Spleen (tissue), 11 donors: ENCODE results near the gene AMPH. TPM values are rescaled to one million over a fixed set of nuclear protein-coding genes. Genes with fewer than 3 reads are reported as not detected.

ENCODE experiments used
- DNase-seq: peaks from one replicate; pipeline ENCODE4 v3.0.0-alpha.2; 2020
- H3K27ac ChIP-seq, 8 donors: fragments of 200-600 bp; sonication (generic) in 7 of 8; 1 replicate in 4 of 8; 2 replicates in 4 of 8; pipeline versions ENCODE4 v1.5.0 to v1.8.0; 2016 to 2021; ENCODE audit warnings: inconsistent platforms in 4 of 8, mild to moderate bottlenecking in 4 of 8, moderate library complexity in 1 of 8
- H3K27me3 ChIP-seq, 7 donors: fragments of 200-600 bp; sonication (generic) in 6 of 7; replicated peaks in 1 of 7; 1 replicate in 4 of 7; 2 replicates in 3 of 7; pipeline versions ENCODE4 v1.5.0 to v1.8.0; 2016 to 2021; ENCODE audit warnings: inconsistent platforms in 3 of 7, mild to moderate bottlenecking in 1 of 7
- H3K36me3 ChIP-seq, 6 donors: fragments of 200-600 bp; sonication (generic) in 5 of 6; 1 replicate in 4 of 6; 2 replicates in 2 of 6; pipeline versions ENCODE4 v1.5.0 to v1.8.0; 2016 to 2021; ENCODE audit warnings: inconsistent platforms in 2 of 6
- H3K4me1 ChIP-seq, 6 donors: fragments of 200-600 bp; sonication (generic) in 5 of 6; 1 replicate in 3 of 6; 2 replicates in 3 of 6; pipeline versions ENCODE4 v1.5.0 to v1.8.0; 2016 to 2021; ENCODE audit warnings: inconsistent platforms in 3 of 6
- H3K4me3 ChIP-seq, 8 donors: fragments of 200-600 bp; sonication (generic) in 7 of 8; 1 replicate in 4 of 8; 2 replicates in 4 of 8; pipeline versions ENCODE4 v1.5.0 to v1.8.0; 2016 to 2021; ENCODE audit warnings: inconsistent platforms in 4 of 8, mild to moderate bottlenecking in 4 of 8, moderate library complexity in 2 of 8
- H3K9me3 ChIP-seq, 8 donors: fragments of 200-600 bp; sonication (generic) in 7 of 8; 1 replicate in 4 of 8; 2 replicates in 4 of 8; pipeline versions ENCODE4 v1.5.0 to v1.8.0; 2016 to 2021; ENCODE audit warnings: inconsistent platforms in 4 of 8
- POLR2A ChIP-seq, 3 donors: fragments of 450-650 bp; IDR thresholded peaks; one replicate each; pipeline ENCODE4 v1.5.1; 2017; ENCODE audit warnings: antibody characterized with exemption in 3 of 3, mild to moderate bottlenecking in 1 of 3
- POLR2AphosphoS5 ChIP-seq, 3 donors: sonication (generic); formaldehyde crosslinking; IDR thresholded peaks; one replicate each; pipeline ENCODE4 v1.5.1; 2017; ENCODE audit warnings: antibody characterized with exemption in 3 of 3
- WGBS, 5 donors: extraction: QIAGEN DNeasy Blood & Tissue Kit in 3 of 5; methylation state at CpG; one replicate each; pipeline versions ENCODE4 v1.1.5 to v1.1.7; 2013 to 2018; 5-methylcytosine and 5-hydroxymethylcytosine counted together
- intact Hi-C: fragments of 100-400 bp; cut with DNase I; formaldehyde crosslinking; loops from one replicate; pipeline ENCODE4 v1.15.0; 2023; ENCODE audit warnings: low total_unique reads
- polyA plus RNA-seq, 3 donors: library from polyadenylated mRNA; stranded (reverse); fragments of 200-250 nt; gene quantifications; one replicate each; pipeline ENCODE4 v1.2.1, GENCODE V29; 2013
- total RNA-seq, 7 donors: library from RNA; depleted of rRNA in 3 of 7; stranded (reverse); fragments of >200 nt in 3 of 7; fragmentation: NEBNext Ultra II Directional in 4 of 7; extraction: Animal tissue kit (Norgen Biotek cat#: 25700) in 4 of 7; gene quantifications; one replicate each; pipeline versions ENCODE4 v1.1.0 to v1.2.1, GENCODE V29; 2016 to 2021
- TF ChIP-seq, protein P1 (sequence below), 11 experiments: fragments of 200-600 bp in 7 of 11; fragments of 450-650 bp in 4 of 11; sonication (generic) in 4 of 11; IDR thresholded peaks in 8 of 11; conservative IDR thresholded peaks in 3 of 11; 1 replicate in 7 of 11; 2 replicates in 4 of 11; pipeline versions ENCODE4 v1.4.0 to v1.8.0; 2016 to 2021; ENCODE audit warnings: antibody characterized with exemption in 11 of 11, inconsistent platforms in 4 of 11, mild to moderate bottlenecking in 1 of 11
- donor health status: healthy with polysubstance abuse.
- donor health status: DM: no; HTN: no; CAD: no; lungs with moderate emphysema.
- donor health status: DM: no; HTN: no; CAD: no.
- donor health status: Bipolar disorder and iron deficiency.
- donor health status: healthy.
- donor health status: DM: no; HTN: no; CAD: no.
- donor health status: DM: yes; HTN: yes; CAD: no.

Gene AMPH
- total and polyA plus RNA-seq, 10 donors: 0.09 to 10.3 (median 1.1) TPM

DNA sequence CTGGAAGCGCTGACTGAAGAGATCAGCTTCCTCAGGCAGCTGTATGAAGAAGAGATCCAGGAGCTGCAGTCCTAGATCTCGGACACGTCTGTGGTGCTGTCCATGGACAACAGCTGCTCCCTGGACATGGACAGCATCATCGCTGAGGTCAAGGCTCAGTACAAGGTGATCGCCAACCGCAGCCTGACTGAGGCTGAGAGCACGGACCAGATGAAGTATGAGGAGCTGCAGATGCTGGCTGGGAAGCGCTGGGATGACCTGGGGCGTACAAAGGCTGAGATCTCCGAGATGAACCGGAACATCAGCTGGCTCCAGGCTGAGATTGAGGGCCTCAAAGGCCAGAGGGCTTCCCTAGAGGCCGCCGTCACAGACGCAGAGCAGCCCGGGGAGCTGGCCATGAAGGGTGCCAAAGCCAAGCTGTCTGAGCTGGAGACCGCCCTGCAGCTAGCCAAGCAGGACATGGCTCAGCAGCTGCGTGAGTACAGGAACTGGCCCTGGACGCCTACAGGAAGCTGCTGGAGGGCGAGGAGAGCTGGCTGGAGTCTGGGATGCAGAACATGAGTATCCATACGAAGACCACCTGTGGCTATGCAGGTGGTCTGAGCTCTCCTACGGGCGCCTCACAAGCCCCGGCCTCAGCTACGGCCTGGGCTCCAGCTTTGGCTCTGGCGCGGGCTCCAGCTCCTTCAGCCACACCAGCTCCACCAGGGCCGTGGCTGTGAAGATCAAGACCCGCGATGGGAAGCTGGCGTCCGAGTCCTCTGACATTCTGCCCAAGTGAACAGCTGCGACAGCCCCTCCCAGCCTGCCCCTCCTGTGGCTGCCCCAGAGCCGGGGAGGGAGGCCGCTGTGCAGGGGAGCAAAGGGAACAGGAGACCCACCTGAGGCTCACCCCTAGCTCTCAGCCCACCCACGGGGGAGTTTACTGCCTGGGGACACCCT, 24.9 kb upstream of the AMPH start:
- DNase-seq: peak; percentile 79
- no peak for TF ChIP-seq POLR2AphosphoS5 (IDR thresholded peaks at IDR 0.05)
- TF ChIP-seq POLR2A (IDR thresholded peaks at IDR 0.05): no peak
- TF ChIP-seq, protein P1, sequence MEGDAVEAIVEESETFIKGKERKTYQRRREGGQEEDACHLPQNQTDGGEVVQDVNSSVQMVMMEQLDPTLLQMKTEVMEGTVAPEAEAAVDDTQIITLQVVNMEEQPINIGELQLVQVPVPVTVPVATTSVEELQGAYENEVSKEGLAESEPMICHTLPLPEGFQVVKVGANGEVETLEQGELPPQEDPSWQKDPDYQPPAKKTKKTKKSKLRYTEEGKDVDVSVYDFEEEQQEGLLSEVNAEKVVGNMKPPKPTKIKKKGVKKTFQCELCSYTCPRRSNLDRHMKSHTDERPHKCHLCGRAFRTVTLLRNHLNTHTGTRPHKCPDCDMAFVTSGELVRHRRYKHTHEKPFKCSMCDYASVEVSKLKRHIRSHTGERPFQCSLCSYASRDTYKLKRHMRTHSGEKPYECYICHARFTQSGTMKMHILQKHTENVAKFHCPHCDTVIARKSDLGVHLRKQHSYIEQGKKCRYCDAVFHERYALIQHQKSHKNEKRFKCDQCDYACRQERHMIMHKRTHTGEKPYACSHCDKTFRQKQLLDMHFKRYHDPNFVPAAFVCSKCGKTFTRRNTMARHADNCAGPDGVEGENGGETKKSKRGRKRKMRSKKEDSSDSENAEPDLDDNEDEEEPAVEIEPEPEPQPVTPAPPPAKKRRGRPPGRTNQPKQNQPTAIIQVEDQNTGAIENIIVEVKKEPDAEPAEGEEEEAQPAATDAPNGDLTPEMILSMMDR (IDR thresholded peaks at IDR 0.05 in 8 of 11, conservative IDR thresholded peaks at IDR 0.05 in 3 of 11): no peak
- H3K4me1 ChIP-seq: peaks cover 0 to 25% (median 0%) of the 10 kb centered on the region in 6 donors
- H3K9me3 ChIP-seq: peaks cover 0 to under 1% (median 0%) of the 10 kb centered on the region in 8 donors
- 81 to 90% (median 86%) methylated on average over 35 of the region's 35 CpGs for WGBS, 5 donors
- intact Hi-C loops: no loop called here
- H3K4me3 ChIP-seq: no peak overlapping the region
- peaks cover 0 to 14% (median 0%) of the 10 kb centered on the region in 7 donors for H3K27me3 ChIP-seq
- H3K36me3 ChIP-seq: no peaks in the 10 kb centered on the region
- peak overlapping the region in 3 of 8 donors; percentile 62 to 85 (median 72) for H3K27ac ChIP-seq

DNA sequence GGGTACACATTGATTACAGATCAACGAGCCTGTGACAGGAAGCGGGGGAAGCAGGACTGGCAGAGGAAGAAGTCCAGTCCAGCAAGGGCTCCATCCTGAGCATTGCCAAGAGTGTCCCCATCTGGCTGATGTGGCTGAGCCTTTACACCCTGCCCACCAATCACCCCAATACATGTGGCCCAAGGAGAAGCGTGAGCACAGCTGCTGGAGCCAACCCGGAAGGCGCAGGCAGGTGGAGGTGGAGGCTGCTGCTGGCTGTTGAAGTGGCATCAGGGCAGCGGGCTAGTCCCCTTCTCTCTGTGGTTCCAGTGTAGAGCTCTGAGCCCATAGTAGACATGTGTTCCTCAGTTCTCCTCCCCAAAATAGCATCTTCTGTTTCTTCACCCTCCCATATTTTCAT, 6.8 kb upstream of the AMPH start:
- Histone ChIP-seq H3K9me3 (peaks cover 0 to 7% (median 0%) of the 10 kb centered on the region in 8 donors), H3K4me1 (no peaks in the 10 kb centered on the region), H3K27me3 (peaks cover 0 to 22% (median 3%) of the 10 kb centered on the region in 7 donors), H3K4me3 (no peak overlapping the region), H3K27ac (no peak overlapping the region), H3K36me3 (no peaks in the 10 kb centered on the region)
- WGBS, 5 donors: 86 to 91% (median 90%) methylated on average over 6 of the region's 6 CpGs
- TF ChIP-seq POLR2AphosphoS5 (IDR thresholded peaks at IDR 0.05) (no peak), POLR2A (IDR thresholded peaks at IDR 0.05) (no peak)
- TF ChIP-seq, protein P1 (IDR thresholded peaks at IDR 0.05 in 8 of 11, conservative IDR thresholded peaks at IDR 0.05 in 3 of 11): no peak
- intact Hi-C loops: no loop called here
- DNase-seq: no peak

DNA sequence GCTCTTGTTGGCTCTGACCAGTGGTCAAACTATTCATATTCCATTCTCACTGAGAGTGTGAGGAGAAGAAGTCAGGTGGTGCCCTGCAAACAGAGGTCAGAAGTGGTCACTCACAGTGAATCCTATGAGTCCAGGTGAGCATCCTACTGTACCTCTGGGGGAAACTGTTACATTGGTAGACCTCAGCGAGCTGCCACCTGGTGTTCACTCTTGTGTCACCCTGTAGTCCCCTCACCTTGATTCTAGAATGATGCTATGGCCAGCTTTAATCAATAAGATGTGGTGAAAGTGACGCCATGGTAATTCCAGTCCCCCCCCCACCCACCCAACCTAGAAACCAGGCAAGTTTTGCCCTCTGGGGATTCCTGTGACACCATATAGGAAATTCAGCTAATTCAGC, 1.2 kb upstream of the AMPH start:
- H3K27ac ChIP-seq: no peak overlapping the region
- H3K36me3 ChIP-seq: no peaks in the 10 kb centered on the region
- TF ChIP-seq, protein P1 (IDR thresholded peaks at IDR 0.05 in 8 of 11, conservative IDR thresholded peaks at IDR 0.05 in 3 of 11): no peak
- TF ChIP-seq POLR2AphosphoS5 (IDR thresholded peaks at IDR 0.05) (no peak), POLR2A (IDR thresholded peaks at IDR 0.05) (no peak)
- no peak overlapping the region for H3K4me3 ChIP-seq
- peaks cover 0 to 75% (median 37%) of the 10 kb centered on the region in 7 donors for H3K27me3 ChIP-seq
- H3K9me3 ChIP-seq: no peaks in the 10 kb centered on the region
- intact Hi-C loops: no loop called here
- peaks cover 0 to 27% (median 14%) of the 10 kb centered on the region in 6 donors for H3K4me1 ChIP-seq
- 74 to 80% (median 79%) methylated on average over 2 of the region's 2 CpGs for WGBS, 5 donors
- DNase-seq: no peak
